Liver (tissue), 9 donors: ENCODE data around the gene DCTN1. TPM values are rescaled to one million over a fixed set of nuclear protein-coding genes. Genes with fewer than 3 reads are reported as not detected.

Source experiments
- DNase-seq: peaks from one replicate; pipeline ENCODE4 v3.0.0-alpha.2; 2017; ENCODE audit warnings: low spot score
- H3K27ac ChIP-seq, 2 donors: one replicate each; pipeline ENCODE4 v1.7.0; 2013; ENCODE audit warnings: inconsistent platforms in 2 of 2, low read length in 2 of 2, control low read depth in 1 of 2, low read depth in 1 of 2, mild to moderate bottlenecking in 1 of 2
- H3K27me3 ChIP-seq, 4 donors: one replicate each; pipeline versions ENCODE4 v1.6.1 to v1.7.0; 2013; ENCODE audit warnings: low read length in 3 of 4, inconsistent platforms in 1 of 4, mild to moderate bottlenecking in 1 of 4, moderate library complexity in 1 of 4; ENCODE audit not compliant: control insufficient read depth in 4 of 4, insufficient read depth in 4 of 4
- H3K36me3 ChIP-seq, 4 donors: one replicate each; pipeline versions ENCODE4 v1.6.1 to v1.7.0; 2013; ENCODE audit warnings: low read length in 3 of 4, mild to moderate bottlenecking in 3 of 4, low read depth in 1 of 4, moderate library complexity in 1 of 4; ENCODE audit not compliant: control insufficient read depth in 4 of 4, insufficient read depth in 3 of 4
- H3K4me1 ChIP-seq, 4 donors: one replicate each; pipeline versions ENCODE4 v1.6.1 to v1.7.0; 2013; ENCODE audit warnings: low read length in 3 of 4, mild to moderate bottlenecking in 3 of 4, moderate library complexity in 1 of 4; ENCODE audit not compliant: control insufficient read depth in 4 of 4, insufficient read depth in 4 of 4
- H3K4me3 ChIP-seq, 3 donors: one replicate each; pipeline versions ENCODE4 v1.6.1 to v1.7.0; 2013; ENCODE audit warnings: low read length in 3 of 3, control low read depth in 1 of 3, low read depth in 1 of 3, mild to moderate bottlenecking in 1 of 3
- H3K9ac ChIP-seq, 2 donors: one replicate each; pipeline ENCODE4 v1.7.0; 2013; ENCODE audit warnings: low read length in 2 of 2, mild to moderate bottlenecking in 2 of 2, moderate library complexity in 2 of 2, control low read depth in 1 of 2, low read depth in 1 of 2
- H3K9me3 ChIP-seq, 4 donors: one replicate each; pipeline versions ENCODE4 v1.6.1 to v1.7.0; 2013; ENCODE audit warnings: low read length in 3 of 4; ENCODE audit not compliant: control insufficient read depth in 4 of 4
- CTCF ChIP-seq: fragments of 150-350 bp; IDR thresholded peaks from 2 replicates; pipeline ENCODE4 v1.5.1; 2017; ENCODE audit warnings: improper control_type of control experiment, low read depth, low read length; ENCODE audit not compliant: missing input control
- EGR1 ChIP-seq, 2 donors: IDR thresholded peaks; 2 replicates each; pipeline ENCODE4 v1.6.1; 2016 to 2018; ENCODE audit warnings: antibody characterized with exemption in 2 of 2, low read depth in 2 of 2
- FOXA1 ChIP-seq: IDR thresholded peaks from 2 replicates; pipeline ENCODE4 v1.6.1; 2016; ENCODE audit warnings: antibody characterized with exemption
- FOXA2 ChIP-seq: IDR thresholded peaks from 2 replicates; pipeline ENCODE4 v1.6.1; 2016; ENCODE audit warnings: antibody characterized with exemption
- GABPA ChIP-seq, 2 donors: IDR thresholded peaks in 1 of 2; conservative IDR thresholded peaks in 1 of 2; 2 replicates each; pipeline ENCODE4 v1.6.1; 2016; ENCODE audit warnings: antibody characterized with exemption in 2 of 2, mild to moderate bottlenecking in 1 of 2, moderate library complexity in 1 of 2
- JUND ChIP-seq, 2 donors: IDR thresholded peaks; 2 replicates each; pipeline ENCODE4 v1.6.1; 2016; ENCODE audit warnings: antibody characterized with exemption in 2 of 2
- RAD21 ChIP-seq, 2 donors: IDR thresholded peaks; 2 replicates each; pipeline ENCODE4 v1.6.1; 2016; ENCODE audit warnings: antibody characterized with exemption in 2 of 2, mild to moderate bottlenecking in 2 of 2
- REST ChIP-seq: IDR thresholded peaks from 2 replicates; pipeline ENCODE4 v1.6.1; 2016; ENCODE audit warnings: antibody characterized with exemption, mild to moderate bottlenecking
- RXRA ChIP-seq, 2 donors: IDR thresholded peaks; 2 replicates each; pipeline ENCODE4 v1.6.1; 2017 to 2018; ENCODE audit warnings: antibody characterized with exemption in 2 of 2, mild to moderate bottlenecking in 1 of 2
- TAF1 ChIP-seq: conservative IDR thresholded peaks from 2 replicates; pipeline ENCODE4 v1.6.1; 2016; ENCODE audit warnings: antibody characterized with exemption, mild to moderate bottlenecking
- YY1 ChIP-seq: IDR thresholded peaks from 2 replicates; pipeline ENCODE4 v1.6.1; 2016; ENCODE audit warnings: antibody characterized with exemption, mild to moderate bottlenecking
- ZBTB33 ChIP-seq: IDR thresholded peaks from 2 replicates; pipeline ENCODE4 v1.6.1; 2016; ENCODE audit warnings: antibody characterized with exemption
- WGBS: extraction: QIAGEN DNeasy Blood & Tissue Kit; methylation state at CpG from one replicate; pipeline ENCODE4 v1.1.7; 2013; 5-methylcytosine and 5-hydroxymethylcytosine counted together
- polyA plus RNA-seq, 2 donors: library from polyadenylated mRNA; stranded (reverse) in 1 of 2; unstranded in 1 of 2; fragments of 200-250 nt in 1 of 2; fragments of >200 nt in 1 of 2; fragmentation: Nextera tagmentation in 1 of 2; extraction: Ambion mirVana in 1 of 2; gene quantifications; one replicate each; pipeline versions ENCODE4 v1.2.1 to v1.2.3, GENCODE V29; 2013 to 2015
- total RNA-seq, 2 donors: library from RNA; depleted of rRNA; stranded (reverse); fragments of >200 nt; gene quantifications; one replicate each; pipeline ENCODE4 v1.2.3, GENCODE V29; 2014
- TF ChIP-seq, protein P1 (sequence below): IDR thresholded peaks from 2 replicates; pipeline ENCODE4 v1.6.1; 2016; ENCODE audit warnings: antibody characterized with exemption
- donor health status: healthy.
- donor health status: healthy.
- donor health status: healthy.
- donor health status: healthy.
- donor health status: healthy.

The DCTN1 gene
- total and polyA plus RNA-seq, 4 donors = 29.7 to 40.9 (median 33.5) TPM

GRCh38 chr2:74328074-74328473 lies 52.0 kb downstream of the DCTN1 start:
- no peak overlapping the region for H3K9ac ChIP-seq
- H3K9me3 ChIP-seq = no peaks in the 10 kb centered on the region
- H3K4me1 ChIP-seq = no peaks in the 10 kb centered on the region
- DNase-seq = no peak
- TF ChIP-seq, protein P1, sequence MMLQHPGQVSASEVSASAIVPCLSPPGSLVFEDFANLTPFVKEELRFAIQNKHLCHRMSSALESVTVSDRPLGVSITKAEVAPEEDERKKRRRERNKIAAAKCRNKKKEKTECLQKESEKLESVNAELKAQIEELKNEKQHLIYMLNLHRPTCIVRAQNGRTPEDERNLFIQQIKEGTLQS = no peak
- TF ChIP-seq FOXA2 (no peak), RAD21 (IDR thresholded peaks at IDR 0.05) (no peak), EGR1 (IDR thresholded peaks at IDR 0.05; ENCODE audit: low read depth in 2 of 2) (no peak), YY1 (no peak), TAF1 (no peak), RXRA (IDR thresholded peaks at IDR 0.05) (no peak), FOXA1 (no peak), GABPA (IDR thresholded peaks at IDR 0.05 in 1 of 2, conservative IDR thresholded peaks at IDR 0.05 in 1 of 2) (no peak), CTCF (no peak)
- no peak overlapping the region for H3K27ac ChIP-seq
- 95% methylated on average over 2 of the region's 2 CpGs for WGBS
- no peaks in the 10 kb centered on the region for H3K36me3 ChIP-seq
- H3K27me3 ChIP-seq = no peaks in the 10 kb centered on the region
- no peak overlapping the region for H3K4me3 ChIP-seq

GRCh38 chr2:74327627-74328026 lies 52.5 kb downstream of the DCTN1 start:
- Histone ChIP-seq H3K27ac (no peak overlapping the region), H3K36me3 (no peaks in the 10 kb centered on the region), H3K27me3 (no peaks in the 10 kb centered on the region), H3K4me1 (no peaks in the 10 kb centered on the region), H3K4me3 (no peak overlapping the region), H3K9me3 (no peaks in the 10 kb centered on the region), H3K9ac (no peak overlapping the region)
- 85% methylated on average over 1 of the region's 1 CpG for WGBS
- DNase-seq = no peak
- TF ChIP-seq ZBTB33 (no peak), TAF1 (no peak), JUND (IDR thresholded peaks at IDR 0.05) (no peak), FOXA2 (no peak), EGR1 (IDR thresholded peaks at IDR 0.05; ENCODE audit: low read depth in 2 of 2) (no peak), RAD21 (IDR thresholded peaks at IDR 0.05) (no peak), REST (no peak)
- TF ChIP-seq, protein P1 = no peak
